IPS-20b (cell line): ENCODE results near the gene DQX1.

Experiments
- H3K27ac ChIP-seq: one replicate; pipeline ENCODE4 v1.5.1; 2013; ENCODE audit warnings: low read length
- H3K27me3 ChIP-seq: 2 replicates; pipeline ENCODE4 v1.6.1; 2013; ENCODE audit warnings: mild to moderate bottlenecking, low read length, inconsistent platforms; ENCODE audit not compliant: insufficient read depth
- H3K36me3 ChIP-seq: 2 replicates; pipeline ENCODE4 v1.6.1; 2013; ENCODE audit warnings: low read depth, mild to moderate bottlenecking, inconsistent platforms, low read length, moderate library complexity; ENCODE audit not compliant: insufficient read depth
- H3K4me1 ChIP-seq: 2 replicates; pipeline ENCODE4 v1.6.1; 2013; ENCODE audit warnings: mild to moderate bottlenecking, control low read depth, inconsistent platforms, low read length, moderate library complexity; ENCODE audit not compliant: insufficient read depth
- H3K4me3 ChIP-seq: 2 replicates; pipeline ENCODE4 v1.5.1; 2013; ENCODE audit warnings: mild to moderate bottlenecking, low read length, inconsistent platforms
- H3K9ac ChIP-seq: 2 replicates; pipeline ENCODE4 v1.6.1; 2013; ENCODE audit warnings: low read depth, mild to moderate bottlenecking, inconsistent platforms, low read length, moderate library complexity
- H3K9me3 ChIP-seq: 2 replicates; pipeline ENCODE4 v1.6.1; 2013; ENCODE audit warnings: mild to moderate bottlenecking, low read depth, low read length, inconsistent platforms; ENCODE audit not compliant: insufficient read depth

Gene DQX1

DNA sequence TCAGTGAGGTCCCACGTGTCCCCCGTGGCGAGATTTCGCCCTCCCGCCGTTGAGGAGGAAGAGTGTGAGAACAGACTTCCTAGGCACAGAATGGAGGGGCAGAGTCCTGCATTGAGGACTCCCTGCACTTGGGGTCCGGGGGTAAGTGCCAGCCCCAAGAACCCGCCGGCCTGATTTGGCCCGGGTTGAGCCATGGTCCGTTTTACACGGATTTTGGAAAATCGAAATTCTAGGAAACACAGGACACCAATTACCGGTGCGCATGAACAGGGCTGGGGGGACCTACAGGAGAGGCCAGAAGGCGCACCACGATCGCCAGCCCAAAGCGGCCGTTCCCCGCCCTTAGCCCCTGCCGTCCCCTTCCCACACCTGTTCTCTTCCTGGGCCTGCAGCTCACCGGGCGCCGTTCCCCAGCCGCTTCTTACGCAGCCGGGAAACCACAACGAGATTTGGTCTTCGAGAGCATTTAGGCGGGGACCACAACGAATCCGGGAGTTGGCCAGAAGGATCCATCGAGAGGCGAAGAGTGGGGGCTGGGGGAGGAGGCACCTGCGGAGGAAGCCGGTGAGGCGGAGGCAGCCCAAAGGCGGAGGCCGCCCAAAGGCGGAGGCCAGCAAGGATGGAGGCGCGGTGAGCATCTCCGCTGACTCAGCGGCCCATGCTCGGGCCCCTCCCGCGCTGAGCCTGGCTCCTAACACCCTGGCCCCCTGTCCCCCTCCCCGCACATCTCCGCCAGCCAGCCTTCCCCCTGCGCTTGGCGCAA, 12.2 kb downstream of the DQX1 start:
- Histone ChIP-seq H3K9me3 (peaks cover 10% of the 10 kb centered on the region), H3K27me3 (peaks cover 100% of the 10 kb centered on the region), H3K4me1 (peaks cover under 1% of the 10 kb centered on the region; the same call in 1 of the 2 replicates), H3K36me3 (no peaks in the 10 kb centered on the region), H3K9ac (no peak overlapping the region), H3K27ac (no peak overlapping the region), H3K4me3 (peak overlapping the region; percentile 38; the same call in 1 of the 2 replicates)

DNA sequence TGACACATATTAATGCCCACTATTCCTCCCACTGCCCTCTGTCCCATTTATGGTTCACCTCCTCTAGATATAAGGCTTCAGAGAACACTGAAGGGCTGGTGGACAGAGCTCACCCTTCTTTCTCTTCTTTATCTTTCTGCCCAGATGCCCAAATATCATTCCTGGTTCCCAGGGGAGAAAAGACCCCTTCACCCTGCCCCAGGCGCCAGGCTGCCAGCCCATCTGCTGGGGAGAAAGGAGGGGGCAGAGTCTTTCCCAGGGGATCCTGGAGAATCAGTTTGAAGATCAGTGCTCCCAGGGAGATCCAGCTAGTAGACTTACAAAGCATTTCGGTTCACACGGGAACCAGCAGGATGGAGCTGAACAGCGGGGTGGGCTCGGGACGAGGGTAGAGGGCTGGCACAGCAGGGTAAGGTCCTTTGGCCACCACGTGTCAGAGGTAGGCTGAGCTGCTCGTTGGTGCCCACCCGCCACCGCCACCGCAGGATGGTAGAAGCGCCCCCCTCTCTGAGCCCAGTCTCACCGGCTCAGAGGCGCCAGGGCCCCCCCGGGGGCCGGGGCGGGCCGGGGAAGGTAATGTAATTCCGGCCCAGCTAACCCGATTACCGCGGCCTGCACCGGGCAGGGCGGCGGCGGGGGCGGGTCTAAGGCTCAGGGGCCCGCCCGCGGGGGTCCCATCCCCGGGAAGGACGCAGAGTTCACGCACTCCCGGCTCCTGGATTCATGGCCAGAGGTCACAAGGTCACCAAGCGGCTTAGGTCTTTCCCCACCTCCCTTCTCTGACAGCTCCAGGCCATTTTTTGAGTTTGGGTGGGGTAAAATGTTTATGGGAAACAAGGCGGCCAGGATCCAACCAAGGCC, 13.1 kb downstream of the DQX1 start:
- Histone ChIP-seq H3K36me3 (no peaks in the 10 kb centered on the region), H3K4me1 (peaks cover 6% of the 10 kb centered on the region; the same call in 1 of the 2 replicates), H3K9ac (no peak overlapping the region), H3K27me3 (peaks cover 100% of the 10 kb centered on the region), H3K9me3 (peaks cover 10% of the 10 kb centered on the region), H3K4me3 (peak overlapping the region; percentile 38; the same call in 1 of the 2 replicates), H3K27ac (no peak overlapping the region)

DNA sequence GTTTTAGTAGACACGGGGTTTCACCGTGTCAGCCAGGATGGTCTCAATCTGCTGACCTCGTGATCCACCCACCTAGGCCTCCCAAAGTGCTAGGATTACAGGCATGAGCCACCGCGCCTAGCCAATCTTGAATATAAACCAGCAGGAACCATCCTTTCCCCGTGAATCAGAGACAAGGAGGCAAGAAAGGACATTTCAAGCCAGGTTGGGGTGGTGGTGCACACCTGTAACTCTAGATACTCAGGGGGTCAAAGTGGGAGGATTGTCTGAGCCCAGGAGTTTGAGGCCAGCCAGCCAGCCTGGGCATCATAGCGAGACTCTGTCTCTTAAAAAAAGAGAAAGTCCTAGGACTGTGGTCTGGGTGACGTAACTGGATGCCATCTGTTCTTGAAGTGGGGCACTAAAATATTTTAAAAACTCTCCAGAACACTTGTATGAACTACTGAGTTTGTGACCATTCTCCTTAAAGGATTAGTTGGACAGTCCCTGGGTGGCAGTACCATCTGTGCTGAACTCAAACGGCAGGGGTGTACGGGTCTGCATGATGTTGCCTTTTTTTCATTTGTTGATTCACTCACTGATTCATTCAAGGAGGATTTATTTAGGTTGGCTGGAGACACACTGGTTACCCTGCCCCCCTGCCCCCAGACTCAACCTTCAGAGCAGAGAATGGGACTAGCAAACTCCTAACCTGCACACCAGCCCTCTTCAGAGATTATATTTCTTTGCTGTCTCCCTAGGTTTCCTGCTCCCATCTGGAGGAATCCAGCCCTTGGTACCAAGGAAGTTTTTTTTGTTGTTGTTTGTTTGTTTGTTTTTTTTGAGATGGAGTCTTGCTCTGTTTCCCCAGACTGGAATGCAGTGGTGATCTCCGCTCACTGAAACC, 14.7 kb downstream of the DQX1 start:
- peaks cover 8% of the 10 kb centered on the region; the same call in 1 of the 2 replicates for H3K4me1 ChIP-seq
- no peaks in the 10 kb centered on the region for H3K36me3 ChIP-seq
- peaks cover 91% of the 10 kb centered on the region for H3K27me3 ChIP-seq
- no peak overlapping the region for H3K9ac ChIP-seq
- peaks cover 2% of the 10 kb centered on the region; the same call in 1 of the 2 replicates for H3K9me3 ChIP-seq
- no peak overlapping the region for H3K27ac ChIP-seq
- no peak overlapping the region for H3K4me3 ChIP-seq

DNA sequence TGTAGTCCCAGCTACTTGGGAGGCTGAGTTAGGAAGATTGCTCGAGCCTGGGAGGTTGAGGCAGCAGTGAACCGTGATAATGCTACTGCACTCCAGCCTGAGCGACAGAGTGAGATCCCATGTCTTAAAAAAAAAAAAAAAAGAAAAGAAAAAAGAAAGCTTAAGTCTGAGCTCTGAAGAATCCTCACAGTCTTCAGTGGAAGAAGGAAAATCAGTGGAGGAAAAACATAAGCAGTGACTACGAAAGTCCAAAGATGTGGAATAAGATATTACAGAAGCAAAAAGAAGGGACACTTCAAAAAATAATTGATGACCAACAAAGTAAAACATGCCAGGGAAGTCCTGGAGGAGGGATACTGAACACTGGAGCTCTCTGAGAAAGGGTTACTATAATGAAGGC, 15.8 kb downstream of the DQX1 start:
- Histone ChIP-seq H3K27me3 (peaks cover 91% of the 10 kb centered on the region), H3K36me3 (peaks cover 8% of the 10 kb centered on the region; the same call in 1 of the 2 replicates), H3K9me3 (no peaks in the 10 kb centered on the region), H3K4me3 (no peak overlapping the region), H3K27ac (no peak overlapping the region), H3K9ac (no peak overlapping the region), H3K4me1 (peaks cover 8% of the 10 kb centered on the region; the same call in 1 of the 2 replicates)

DNA sequence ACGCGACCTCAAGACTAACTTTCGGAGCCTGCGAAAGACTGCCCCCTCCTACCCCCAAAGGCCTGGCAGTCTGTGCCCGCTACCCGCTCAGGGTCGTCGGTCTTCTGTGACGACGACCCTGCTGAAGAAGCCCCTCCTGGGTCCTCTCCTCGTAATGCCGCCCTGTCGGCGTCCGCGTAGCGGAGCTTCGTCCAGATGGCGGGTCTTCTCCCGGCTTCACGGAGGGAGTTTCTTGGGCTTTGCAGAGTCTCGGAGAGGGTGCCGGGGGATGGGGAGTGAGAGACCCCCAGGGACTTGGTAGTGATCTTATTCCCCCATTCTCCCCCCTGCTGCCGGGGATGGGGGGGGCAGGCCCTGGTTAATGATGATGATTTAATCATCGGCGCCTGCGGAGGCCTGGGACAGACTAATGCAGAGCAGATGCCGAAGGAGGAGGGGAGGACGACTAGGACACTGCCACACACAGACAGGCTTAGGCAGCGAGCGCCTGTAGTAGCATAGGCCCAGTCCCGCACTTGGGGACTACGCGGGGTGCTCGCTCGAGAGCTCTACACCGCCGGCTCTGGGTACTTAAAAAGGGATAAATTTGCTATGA, 18.0 kb downstream of the DQX1 start:
- Histone ChIP-seq H3K9me3 (no peaks in the 10 kb centered on the region), H3K36me3 (peaks cover 11% of the 10 kb centered on the region; the same call in 1 of the 2 replicates), H3K27ac (peak overlapping the region; percentile 96), H3K27me3 (peaks cover 91% of the 10 kb centered on the region), H3K9ac (peak overlapping the region; percentile 99; the same call in 1 of the 2 replicates), H3K4me1 (peaks cover 8% of the 10 kb centered on the region; the same call in 1 of the 2 replicates), H3K4me3 (peak overlapping the region; percentile 100)

DNA sequence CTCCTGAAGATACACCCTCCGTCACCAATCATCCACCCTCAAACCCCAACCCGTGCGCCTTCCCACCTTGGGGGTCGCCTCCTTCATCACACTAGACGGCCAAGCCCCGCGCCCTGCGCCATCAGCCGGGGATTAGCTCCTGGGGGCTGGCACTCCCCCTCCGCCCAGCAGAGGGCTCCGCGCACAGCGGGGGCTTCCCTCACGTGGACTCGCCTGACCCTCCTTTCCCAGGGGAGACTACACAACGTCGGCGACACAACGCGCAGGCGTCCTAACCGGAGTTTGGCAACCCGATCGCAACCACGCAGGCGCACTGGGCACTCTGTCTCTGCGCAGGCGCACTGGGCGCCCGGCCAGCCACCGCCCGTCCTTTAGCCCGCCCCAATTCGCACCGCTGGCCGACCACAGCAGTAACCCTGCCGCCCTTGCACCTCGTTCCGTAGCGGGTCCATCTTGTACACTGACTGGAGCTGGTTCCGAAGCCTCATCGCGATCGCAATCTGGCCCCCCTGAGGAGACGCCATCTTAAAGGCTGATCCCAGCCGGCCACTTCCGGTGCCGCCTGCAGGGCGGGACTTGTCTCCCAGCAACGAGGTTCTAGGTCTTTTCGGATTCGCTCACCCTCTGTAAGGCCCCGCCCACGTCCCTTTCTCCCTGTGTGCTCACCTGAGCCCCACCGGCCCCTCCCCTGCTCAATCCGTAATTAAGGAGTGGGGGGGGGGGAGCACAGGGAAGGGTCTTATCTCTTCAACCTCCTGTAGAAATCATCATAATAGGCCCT, 18.7 kb downstream of the DQX1 start, which contains the start of gene PCGF1:
PCGF1 (minus strand) TSS at position 551 of the 781 bp plus-strand sequence; CDS start at position 524, 27 bp downstream.
- Histone ChIP-seq H3K9me3 (no peaks in the 10 kb centered on the region), H3K9ac (peak within 1 kb of the TSS; percentile 99), H3K27me3 (peaks cover 91% of the 10 kb centered on the region), H3K27ac (peak within 1 kb of the TSS; percentile 96), H3K4me1 (peaks cover 8% of the 10 kb centered on the region; the same call in 1 of the 2 replicates), H3K36me3 (peaks cover 11% of the 10 kb centered on the region; the same call in 1 of the 2 replicates), H3K4me3 (peak within 1 kb of the TSS; percentile 100)

DNA sequence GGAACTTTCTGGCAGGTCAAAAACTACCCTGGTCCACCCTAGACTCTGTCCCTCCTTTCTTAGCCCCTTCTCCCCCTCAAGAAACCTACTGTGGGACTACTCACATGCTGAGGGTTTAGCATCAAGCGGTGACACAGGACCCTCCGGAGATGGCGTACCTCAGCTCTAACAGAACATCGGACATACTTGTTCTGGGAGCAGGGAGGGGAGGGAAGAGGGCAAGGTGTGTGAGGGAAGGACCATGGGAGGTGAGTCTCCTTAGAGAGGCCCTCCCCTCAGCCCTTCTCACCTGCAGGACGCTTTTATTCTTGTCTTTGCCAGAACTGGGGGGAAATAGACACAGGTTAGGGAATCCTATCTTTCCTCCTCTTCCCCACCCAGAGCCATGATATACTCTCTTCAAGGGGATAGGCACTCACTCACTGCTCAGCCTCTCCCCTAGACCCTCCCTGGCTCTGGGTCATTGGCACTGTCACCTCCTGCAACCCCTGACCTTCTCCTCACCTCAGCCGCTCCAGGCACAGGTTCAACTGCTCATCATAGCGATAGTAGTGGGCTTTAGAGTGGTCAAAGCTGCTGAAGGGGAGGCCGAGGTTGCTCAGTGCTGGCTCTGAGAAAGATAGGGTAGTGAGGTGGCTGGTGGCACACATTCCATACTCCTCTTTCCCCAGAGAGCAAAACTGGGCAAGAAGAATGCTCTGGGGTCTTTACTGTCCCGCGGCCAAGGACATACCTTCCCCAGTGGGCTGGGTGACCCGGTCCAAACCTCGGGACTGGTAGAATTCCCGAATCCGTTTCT, 20.4 kb downstream of the DQX1 start:
- peaks cover 91% of the 10 kb centered on the region for H3K27me3 ChIP-seq
- no peaks in the 10 kb centered on the region; the same call in 1 of the 2 replicates for H3K9me3 ChIP-seq
- H3K36me3 ChIP-seq = peaks cover 11% of the 10 kb centered on the region; the same call in 1 of the 2 replicates
- H3K9ac ChIP-seq = no peak overlapping the region
- H3K27ac ChIP-seq = no peak overlapping the region
- H3K4me3 ChIP-seq = no peak overlapping the region
- H3K4me1 ChIP-seq = peaks cover 11% of the 10 kb centered on the region; the same call in 1 of the 2 replicates

DNA sequence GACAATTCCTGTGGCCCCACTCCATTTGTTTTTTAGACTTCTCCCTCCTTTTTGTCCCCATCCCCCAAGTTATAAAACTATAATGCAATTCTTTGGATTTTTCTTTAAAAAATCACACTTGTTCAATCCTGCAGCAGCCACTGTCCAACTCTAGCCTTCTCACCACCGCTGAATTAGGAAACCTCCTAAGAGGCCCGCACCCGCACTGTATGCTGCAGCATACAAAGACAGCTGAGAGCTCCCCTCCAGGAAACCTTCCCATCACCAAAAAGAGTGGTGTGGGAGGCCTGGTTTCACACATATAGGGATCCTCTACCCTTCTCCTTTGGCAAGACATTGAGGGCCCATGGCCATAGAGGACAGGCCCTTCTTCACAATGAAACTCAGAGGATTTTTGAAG, 21.4 kb downstream of the DQX1 start:
- peaks cover 91% of the 10 kb centered on the region for H3K27me3 ChIP-seq
- no peak overlapping the region for H3K9ac ChIP-seq
- no peak overlapping the region for H3K4me3 ChIP-seq

DNA sequence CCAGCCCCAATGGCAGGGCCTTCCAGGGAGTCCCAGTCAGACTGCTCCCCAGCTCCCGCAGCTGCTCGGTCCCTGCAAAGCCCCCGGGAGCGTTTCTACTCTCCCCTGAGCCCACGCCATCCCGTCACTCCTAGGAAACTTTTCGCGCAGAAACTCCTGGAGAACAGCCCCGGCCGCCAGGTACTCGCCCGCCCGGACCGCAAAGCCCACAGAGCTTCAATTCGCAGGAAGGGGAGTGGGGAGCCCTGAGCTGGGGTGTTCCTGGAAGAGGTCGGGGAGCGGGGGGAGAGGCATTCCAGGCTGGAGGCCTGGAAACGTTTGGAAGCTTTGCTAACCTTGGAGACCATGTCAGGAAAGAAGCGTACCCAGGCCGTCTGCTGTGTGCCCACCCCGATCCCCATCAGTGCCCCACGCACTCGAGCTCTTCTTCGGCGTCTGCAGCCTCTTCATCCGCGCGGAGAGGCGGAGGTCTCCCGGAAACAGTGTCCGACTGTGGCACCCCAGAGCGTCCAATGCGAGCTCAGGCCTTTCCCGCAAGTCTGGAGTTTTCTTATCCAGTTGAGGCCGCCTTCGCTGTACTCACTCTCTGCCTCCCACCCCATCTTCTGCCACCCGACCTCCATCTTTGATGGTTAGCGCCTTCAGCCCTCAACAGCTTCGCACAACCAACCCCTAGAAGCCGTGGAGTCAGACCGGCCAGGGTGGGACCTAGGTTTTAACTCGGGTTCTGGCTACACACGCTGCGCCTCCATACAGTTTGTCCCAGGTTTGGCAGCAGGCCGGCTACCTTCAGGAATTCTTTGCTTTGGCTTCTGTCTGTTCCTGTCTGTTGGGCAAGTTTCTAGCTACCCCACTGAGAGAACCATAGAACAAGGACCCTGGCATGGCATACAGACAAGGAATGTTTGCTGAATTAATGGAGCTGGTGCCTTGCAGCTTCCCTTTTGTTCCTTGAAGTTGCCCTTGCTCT, 22.2 kb downstream of the DQX1 start:
- H3K36me3 ChIP-seq = peaks cover 11% of the 10 kb centered on the region; the same call in 1 of the 2 replicates
- no peak overlapping the region for H3K27ac ChIP-seq
- H3K9me3 ChIP-seq = peaks cover 3% of the 10 kb centered on the region; the same call in 1 of the 2 replicates
- peaks cover 13% of the 10 kb centered on the region; the same call in 1 of the 2 replicates for H3K4me1 ChIP-seq
- no peak overlapping the region for H3K9ac ChIP-seq
- peaks cover 91% of the 10 kb centered on the region for H3K27me3 ChIP-seq
- peak overlapping the region; percentile 66; the same call in 1 of the 2 replicates for H3K4me3 ChIP-seq

More for the DNA sequence above, 21.4 kb downstream of the DQX1 start:
- peaks cover 11% of the 10 kb centered on the region; the same call in 1 of the 2 replicates for H3K36me3 ChIP-seq
- H3K4me1 ChIP-seq = peaks cover 13% of the 10 kb centered on the region; the same call in 1 of the 2 replicates
- H3K27ac ChIP-seq = no peak overlapping the region
- peaks cover 3% of the 10 kb centered on the region; the same call in 1 of the 2 replicates for H3K9me3 ChIP-seq
